ENCODE results near the gene MAPK9. TPM values are rescaled to one million over a fixed set of nuclear protein-coding genes. Genes with fewer than 3 reads are reported as not detected.

Gene MAPK9
- total RNA-seq, 2 experiments from 2014 or later = 19.9 to 42.1 TPM

- Histone ChIP-seq H2AFZ (ENCODE audit: low read length) (no peak overlapping the region), H4K20me1 (ENCODE audit: insufficient read depth, low read length) (no peaks in the 10 kb centered on the region), H3K4me2 (ENCODE audit: low read length) (no peak overlapping the region), H3K4me3 (ENCODE audit: low read depth, low read length, poor library complexity, severe bottlenecking) (no peak overlapping the region), H3K9me3 (ENCODE audit: low read length) (no peaks in the 10 kb centered on the region), H3K36me3 (ENCODE audit: insufficient read depth, low read length) (no peaks in the 10 kb centered on the region), H3K4me1 (ENCODE audit: insufficient read depth, low read length, poor library complexity, severe bottlenecking) (no peaks in the 10 kb centered on the region), H3K79me2 (ENCODE audit: insufficient read depth, low read depth, low read length) (no peaks in the 10 kb centered on the region), H3K27ac (ENCODE audit: low read depth, low read length, poor library complexity, severe bottlenecking) (no peak overlapping the region), H3K9me2 (ENCODE audit: insufficient read depth, low read length) (no peaks in the 10 kb centered on the region)
- no TSS peak for BruUV-seq (replicated peaks)
- ChIA-PET CTCF (ENCODE audit: unreplicated experiment) (interaction anchor here (1.0 kb wide), 1 partner anchor 114 kb away, joined by 3 read pairs; no protein-coding TSS in a partner anchor), POLR2A (no interaction called here)
- DNase-seq (ENCODE audit: low spot score) = peak; percentile 22
- intact Hi-C loops (cut with micrococcal nuclease; ENCODE audit: unreplicated experiment) = loop anchor here (1.0 to 5.0 kb wide), 2 partner anchors 114 to 271 kb away; no protein-coding TSS in a partner anchor
- TF ChIP-seq CTCF (conservative IDR thresholded peaks at IDR 0.05; ENCODE audit: low read length) = peak; percentile 74
- TF ChIP-seq EZH2phosphoT487 (IDR thresholded peaks at IDR 0.05; ENCODE audit: borderline replicate concordance, low read depth, low read length) = no peak
Observed at GRCh38 chr5:180201051-180201987, 90.6 kb downstream of the MAPK9 start.

GRCh38 chr5:180199390-180199789, 92.5 kb downstream of the MAPK9 start:
- Histone ChIP-seq H3K79me2 (ENCODE audit: insufficient read depth, low read depth, low read length) (no peaks in the 10 kb centered on the region), H3K4me2 (ENCODE audit: low read length) (no peak overlapping the region), H3K4me1 (ENCODE audit: insufficient read depth, low read length, poor library complexity, severe bottlenecking) (no peaks in the 10 kb centered on the region), H4K20me1 (ENCODE audit: insufficient read depth, low read length) (no peaks in the 10 kb centered on the region), H3K9me2 (ENCODE audit: insufficient read depth, low read length) (no peaks in the 10 kb centered on the region), H3K36me3 (ENCODE audit: insufficient read depth, low read length) (no peaks in the 10 kb centered on the region), H3K27ac (ENCODE audit: low read depth, low read length, poor library complexity, severe bottlenecking) (no peak overlapping the region), H3K9me3 (ENCODE audit: low read length) (no peaks in the 10 kb centered on the region), H3K4me3 (ENCODE audit: low read depth, low read length, poor library complexity, severe bottlenecking) (no peak overlapping the region), H2AFZ (ENCODE audit: low read length) (no peak overlapping the region)
- DNase-seq (ENCODE audit: low spot score) = no peak
- ChIA-PET CTCF (ENCODE audit: unreplicated experiment) (no interaction called here), POLR2A (no interaction called here)
- no TSS peak for BruUV-seq (replicated peaks)
- intact Hi-C loops (cut with micrococcal nuclease; ENCODE audit: unreplicated experiment) = no loop called here
- TF ChIP-seq EZH2phosphoT487 (IDR thresholded peaks at IDR 0.05; ENCODE audit: borderline replicate concordance, low read depth, low read length) (no peak), CTCF (conservative IDR thresholded peaks at IDR 0.05; ENCODE audit: low read length) (no peak)

GRCh38 chr5:180198208-180198607, 93.7 kb downstream of the MAPK9 start:
- TF ChIP-seq EZH2phosphoT487 (IDR thresholded peaks at IDR 0.05; ENCODE audit: borderline replicate concordance, low read depth, low read length) (no peak), CTCF (conservative IDR thresholded peaks at IDR 0.05; ENCODE audit: low read length) (no peak)
- H3K4me2 ChIP-seq (ENCODE audit: low read length) = no peak overlapping the region
- H2AFZ ChIP-seq (ENCODE audit: low read length) = no peak overlapping the region
- no peak overlapping the region for H3K4me3 ChIP-seq (ENCODE audit: low read depth, low read length, poor library complexity, severe bottlenecking)
- H4K20me1 ChIP-seq (ENCODE audit: insufficient read depth, low read length) = no peaks in the 10 kb centered on the region
- DNase-seq (ENCODE audit: low spot score) = no peak
- no peaks in the 10 kb centered on the region for H3K9me2 ChIP-seq (ENCODE audit: insufficient read depth, low read length)
- POLR2A ChIA-PET = no interaction called here
- no TSS peak for BruUV-seq (replicated peaks)
- intact Hi-C loops (cut with micrococcal nuclease; ENCODE audit: unreplicated experiment) = no loop called here
- no peaks in the 10 kb centered on the region for H3K4me1 ChIP-seq (ENCODE audit: insufficient read depth, low read length, poor library complexity, severe bottlenecking)
- CTCF ChIA-PET (ENCODE audit: unreplicated experiment) = no interaction called here
- H3K79me2 ChIP-seq (ENCODE audit: insufficient read depth, low read depth, low read length) = no peaks in the 10 kb centered on the region
- H3K36me3 ChIP-seq (ENCODE audit: insufficient read depth, low read length) = no peaks in the 10 kb centered on the region
- no peaks in the 10 kb centered on the region for H3K9me3 ChIP-seq (ENCODE audit: low read length)
- H3K27ac ChIP-seq (ENCODE audit: low read depth, low read length, poor library complexity, severe bottlenecking) = no peak overlapping the region

Data from OCI-LY7 (cell line).